GM12878 (cell line): ENCODE measurements around the gene OGA. TPM values are rescaled to one million over a fixed set of nuclear protein-coding genes. Genes with fewer than 3 reads are reported as not detected.

Experiments
- ATAC-seq: fragments of 200-7000 bp; cut with Tn5 transposase; 3 replicates; pipeline ENCODE4 v1.9.1; 2020; ENCODE audit warnings: mild to moderate bottlenecking, moderate library complexity
- BruUV-seq: library from RNA; stranded (reverse); fragments of 400-500 nt; replicated peaks from 2 replicates; lab custom pipeline; 2021; lab: Mats Ljungman, UMichigan
- CTCF ChIA-PET: fragments of 300-600 bp; sonication (Branson Sonifier 250); formaldehyde crosslinking; extraction: SDS; loops from one replicate; lab custom pipeline; 2021; ENCODE audit warnings: inconsistent platforms; lab: Yijun Ruan, JAX
- POLR2A ChIA-PET: fragments of 350-600 bp; formaldehyde crosslinking; extraction: SDS; loops from one replicate; lab custom pipeline; 2021; ENCODE audit warnings: inconsistent platforms; lab: Charles Lee
- RAD21 ChIA-PET: fragments of 300-600 bp; sonication (Branson Sonifier 250); formaldehyde crosslinking; loops from one replicate; lab custom pipeline; 2023; ENCODE audit warnings: antibody characterized with exemption; ENCODE audit not compliant: unreplicated experiment; lab: Charles Lee
- SMC1A ChIA-PET: fragments of 300-600 bp; sonication (Branson Sonifier 250); formaldehyde crosslinking; loops from one replicate; lab custom pipeline; 2023; ENCODE audit not compliant: unreplicated experiment, uncharacterized antibody; lab: Charles Lee
- DNase-seq: peaks from one replicate; pipeline ENCODE4 v3.0.0-alpha.2; 2011; ENCODE audit warnings: low read depth, low spot score
- FAIRE-seq: peaks from 3 replicates; lab custom pipeline; 2011; peaks lifted over from hg19 to GRCh38; lab: Jason Lieb, UNC
- H2AFZ ChIP-seq: 2 replicates; pipeline ENCODE4 v1.6.0; 2011; ENCODE audit warnings: low read depth, low read length, control low read depth; ENCODE audit not compliant: control insufficient read depth
- H3K27ac ChIP-seq: 2 replicates; pipeline ENCODE4 v1.5.1; 2011; ENCODE audit warnings: control low read depth; ENCODE audit not compliant: control insufficient read depth, insufficient read depth
- H3K27me3 ChIP-seq, 2 experiments: replicated peaks in 1 of 2; 2 replicates each; pipeline versions ENCODE4 v1.6.0 to v1.6.1; 2011; ENCODE audit warnings: low read length in 1 of 2; ENCODE audit not compliant: control insufficient read depth in 2 of 2, insufficient read depth in 2 of 2
- H3K36me3 ChIP-seq, 2 experiments: 2 replicates each; pipeline ENCODE4 v1.5.1; 2011; ENCODE audit warnings: low read length in 1 of 2; ENCODE audit not compliant: control insufficient read depth in 2 of 2, insufficient read depth in 2 of 2
- H3K4me1 ChIP-seq: 2 replicates; pipeline ENCODE4 v1.6.1; 2011; ENCODE audit warnings: mild to moderate bottlenecking, low read length, moderate library complexity, mixed read lengths; ENCODE audit not compliant: control insufficient read depth, insufficient read depth
- H3K4me2 ChIP-seq: 2 replicates; pipeline ENCODE4 v1.6.0; 2011; ENCODE audit warnings: control low read depth; ENCODE audit not compliant: control insufficient read depth, insufficient read depth
- H3K4me3 ChIP-seq: fragments of 200-600 bp; sonication (generic); 2 replicates; pipeline ENCODE4 v1.5.1; 2016
- H3K79me2 ChIP-seq: 2 replicates; pipeline ENCODE4 v1.6.0; 2011; ENCODE audit warnings: low read length; ENCODE audit not compliant: control insufficient read depth, insufficient read depth
- H3K9ac ChIP-seq: 2 replicates; pipeline ENCODE4 v1.8.0; 2011; ENCODE audit warnings: low read length, control low read depth, mixed read lengths; ENCODE audit not compliant: control insufficient read depth, insufficient read depth
- H3K9me3 ChIP-seq: replicated peaks from 3 replicates; pipeline ENCODE4 v1.5.1; 2011; ENCODE audit warnings: mild to moderate bottlenecking, low read length; ENCODE audit not compliant: control insufficient read depth, insufficient read depth
- H4K20me1 ChIP-seq: 2 replicates; pipeline ENCODE4 v1.6.0; 2011; ENCODE audit not compliant: control insufficient read depth, insufficient read depth
- E4F1 ChIP-seq: fragments of 450-650 bp; IDR thresholded peaks from 2 replicates; pipeline ENCODE4 v1.6.1; 2018; ENCODE audit warnings: borderline replicate concordance, mild to moderate bottlenecking; ENCODE audit not compliant: partially characterized antibody
- ELK1 ChIP-seq: IDR thresholded peaks from 2 replicates; pipeline ENCODE4 v1.6.1; 2012; ENCODE audit warnings: low read depth, low read length, improper control_type of control experiment
- HDAC2 ChIP-seq: fragments of 200-600 bp; sonication (generic); IDR thresholded peaks from 2 replicates; pipeline ENCODE4 v1.6.1; 2017
- MEF2B ChIP-seq: fragments of 450-650 bp; IDR thresholded peaks from 2 replicates; pipeline ENCODE4 v1.6.1; 2018; ENCODE audit warnings: mild to moderate bottlenecking, moderate library complexity; ENCODE audit not compliant: partially characterized antibody, poor library complexity, severe bottlenecking
- NFXL1 ChIP-seq: fragments of 450-650 bp; IDR thresholded peaks from 2 replicates; pipeline ENCODE4 v1.6.1; 2017; ENCODE audit warnings: antibody characterized with exemption, mild to moderate bottlenecking, borderline replicate concordance
- NR2C1 ChIP-seq: fragments of 450-650 bp; IDR thresholded peaks from 2 replicates; pipeline ENCODE4 v1.6.1; 2017; ENCODE audit warnings: antibody characterized with exemption, mild to moderate bottlenecking, moderate library complexity
- PKNOX1 ChIP-seq: fragments of 450-650 bp; IDR thresholded peaks from 2 replicates; pipeline ENCODE4 v1.6.1; 2016; ENCODE audit warnings: mild to moderate bottlenecking
- SIN3A ChIP-seq: IDR thresholded peaks from 2 replicates; pipeline ENCODE4 v1.6.1; 2012; ENCODE audit warnings: low read depth, low read length, improper control_type of control experiment
- SMAD5 ChIP-seq: IDR thresholded peaks from 2 replicates; pipeline ENCODE4 v1.6.1; 2016; ENCODE audit warnings: antibody characterized with exemption, low read depth
- TCF3 ChIP-seq: IDR thresholded peaks from 2 replicates; pipeline ENCODE4 v1.6.1; 2012; ENCODE audit warnings: low read depth, mild to moderate bottlenecking, low read length, borderline replicate concordance; ENCODE audit not compliant: insufficient read depth
- WRNIP1 ChIP-seq: IDR thresholded peaks from 2 replicates; pipeline ENCODE4 v1.6.1; 2011; ENCODE audit warnings: low read depth, low read length, improper control_type of control experiment, borderline replicate concordance
- ZNF207 ChIP-seq: fragments of 450-650 bp; IDR thresholded peaks from 2 replicates; pipeline ENCODE4 v1.6.1; 2014; ENCODE audit warnings: antibody characterized with exemption, mild to moderate bottlenecking, borderline replicate concordance
- ZNF592 ChIP-seq: fragments of 450-650 bp; IDR thresholded peaks from 2 replicates; pipeline ENCODE4 v1.6.1; 2017; ENCODE audit warnings: mild to moderate bottlenecking, moderate library complexity
- WGBS: methylation state at CpG from one replicate; pipeline ENCODE4 v1.1.6; 2016; ENCODE audit warnings: low lambda C conversion rate; ENCODE audit not compliant: insufficient replicate concordance, insufficient coverage; ENCODE audit errors: missing lambda C conversion rate; 5-methylcytosine and 5-hydroxymethylcytosine counted together
- in situ Hi-C: fragments of 300-500 bp; cut with MboI; formaldehyde crosslinking; loops from 9 replicates; pipeline ENCODE4 v1.14.3; 2018; ENCODE audit warnings: mixed read lengths
- intact Hi-C: fragments of 100-400 bp; cut with micrococcal nuclease; formaldehyde crosslinking; loops from one replicate; pipeline ENCODE4 v1.14.2; 2022; ENCODE audit not compliant: unreplicated experiment
- polyA plus RNA-seq, 11 experiments: library from polyadenylated mRNA; depleted of rRNA in 4 of 11; unstranded in 6 of 11; stranded (reverse) in 5 of 11; fragments of >200 nt; fragmentation: Nextera tagmentation in 4 of 11; fragmentation: Illumina TruSeq in 1 of 11; extraction: Ambion mirVana in 4 of 11; extraction: Trizol in 1 of 11; gene quantifications; 1 replicate in 1 of 11; 2 replicates in 10 of 11; pipeline versions ENCODE4 v1.2.1 to v1.2.3, GENCODE V29; 2011 to 2016; ENCODE audit warnings: inconsistent platforms in 2 of 11, missing spikeins in 2 of 11, low read depth in 1 of 11
- total RNA-seq, 4 experiments: library from RNA; depleted of rRNA in 3 of 4; stranded (reverse); fragments of >200 nt in 3 of 4; fragmentation: Illumina TruSeq in 1 of 4; extraction: Trizol in 1 of 4; gene quantifications; 2 replicates each; pipeline versions ENCODE4 v1.2.1 to v1.2.3, GENCODE V29; 2013 to 2021

Gene OGA
- total and polyA plus RNA-seq, 10 of the 15 experiments (the other 5 are each of a cell fraction or from before 2014, with no cell fraction given) = 23.0 to 145 (median 85.2) TPM

GRCh38 chr10:101760510-101760909, 57.7 kb downstream of the OGA start:
- ChIA-PET RAD21 (no interaction called here), SMC1A (no interaction called here), POLR2A (no interaction called here), CTCF (no interaction called here)
- H3K36me3 ChIP-seq = no peaks in the 10 kb centered on the region
- no peak overlapping the region for H3K9ac ChIP-seq
- H3K4me3 ChIP-seq = no peak overlapping the region
- H4K20me1 ChIP-seq = no peaks in the 10 kb centered on the region
- no peak overlapping the region for H3K4me2 ChIP-seq
- no peak overlapping the region for H3K27ac ChIP-seq
- no peaks in the 10 kb centered on the region for H3K4me1 ChIP-seq
- H2AFZ ChIP-seq = no peak overlapping the region
- BruUV-seq = no TSS peak
- H3K9me3 ChIP-seq = no peaks in the 10 kb centered on the region
- in situ Hi-C loops (no loop called here), intact Hi-C loops (no loop called here)
- no peak for DNase-seq
- peaks cover 0 to 3% of the 10 kb centered on the region in 2 experiments; a peak in 2 of 4 replicates for H3K27me3 ChIP-seq
- H3K79me2 ChIP-seq = no peaks in the 10 kb centered on the region
- WGBS = 34% methylated on average over 3 of the region's 3 CpGs
- ATAC-seq = no peak
- TF ChIP-seq WRNIP1 (no peak), NFXL1 (no peak), TCF3 (no peak), MEF2B (no peak), ZNF592 (no peak), SMAD5 (no peak), ZNF207 (no peak), HDAC2 (no peak), PKNOX1 (no peak), SIN3A (no peak), ELK1 (no peak), E4F1 (no peak), NR2C1 (no peak)
- FAIRE-seq = no peak
